Stimulated activated CD4-positive, alpha-beta T cell treated with anti-CD3 and anti-CD28 coated beads, Interleukin-4, amount 100 ng/mL, for 24 hours (primary cell): ENCODE measurements around the gene LRRFIP1.

Source experiments
- DNase-seq: peaks from one replicate; pipeline ENCODE4 v3.0.0-alpha.2; 2020

The LRRFIP1 gene

GRCh38 chr2:237798236-237799059, 171.1 kb downstream of the LRRFIP1 start, which contains the start of gene RBM44:
Gene RBM44, plus strand, starts transcription at chr2:237798779. Its CDS starts 14,831 bp downstream, at chr2:237813610.
- DNase-seq, result no peak

DNA sequence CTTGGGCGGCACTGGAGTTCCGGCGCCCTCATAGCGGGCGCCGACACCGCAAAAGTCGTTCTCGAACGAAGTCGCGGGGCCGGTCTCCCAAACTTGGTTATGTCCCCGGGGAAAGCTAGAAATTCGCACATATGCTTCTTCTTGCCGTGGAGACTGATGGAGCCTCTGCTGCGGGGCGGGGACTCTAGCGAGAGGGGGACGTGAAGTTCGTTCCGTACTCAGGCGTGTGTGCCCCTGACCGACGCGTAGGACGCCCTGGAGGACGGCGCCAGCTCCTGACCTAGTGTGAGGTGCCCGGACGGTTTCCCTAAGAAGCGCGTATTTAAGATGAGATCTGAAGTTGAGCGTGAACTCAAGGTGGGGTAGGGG, 171.7 kb downstream of the LRRFIP1 start:
- no peak for DNase-seq

DNA sequence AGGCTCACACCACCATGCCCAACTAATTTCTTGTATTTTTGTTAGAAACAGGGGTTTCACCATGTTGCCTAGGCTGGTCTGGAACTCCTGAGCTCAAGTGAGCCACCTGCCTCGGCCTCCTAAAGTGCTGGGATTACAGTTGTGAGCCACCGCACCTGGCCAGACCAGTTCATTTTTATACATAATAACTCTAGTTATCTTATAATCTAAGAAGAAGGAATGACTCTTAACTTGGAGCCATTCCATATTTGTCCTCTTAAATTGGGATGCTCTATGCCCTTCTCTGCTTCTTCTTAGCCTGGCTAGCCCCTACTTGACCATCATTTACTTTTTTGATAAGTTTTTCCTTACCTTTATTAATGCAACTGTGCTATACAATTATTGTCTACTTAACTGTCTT, 174.1 kb downstream of the LRRFIP1 start:
- no peak for DNase-seq

DNA sequence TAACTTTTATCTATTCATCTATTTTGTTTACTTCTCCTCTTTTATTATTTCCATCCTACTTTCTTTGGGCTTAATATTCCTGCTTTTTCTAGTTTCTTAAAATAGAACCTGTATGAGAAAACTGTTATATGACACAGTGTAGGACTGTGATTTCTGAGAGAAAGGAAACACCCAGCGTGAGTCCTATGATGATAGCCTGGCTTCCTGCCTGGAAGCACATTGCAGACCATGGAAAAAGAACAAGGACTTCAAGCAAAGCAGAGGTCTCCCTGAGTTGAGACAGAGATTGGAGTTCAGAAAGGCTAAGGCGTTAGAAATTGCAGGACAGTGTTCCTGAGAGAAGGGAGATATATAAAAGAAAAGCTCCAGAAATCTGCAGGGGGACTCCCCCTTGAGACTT, 178.9 kb downstream of the LRRFIP1 start:
- no peak for DNase-seq

DNA sequence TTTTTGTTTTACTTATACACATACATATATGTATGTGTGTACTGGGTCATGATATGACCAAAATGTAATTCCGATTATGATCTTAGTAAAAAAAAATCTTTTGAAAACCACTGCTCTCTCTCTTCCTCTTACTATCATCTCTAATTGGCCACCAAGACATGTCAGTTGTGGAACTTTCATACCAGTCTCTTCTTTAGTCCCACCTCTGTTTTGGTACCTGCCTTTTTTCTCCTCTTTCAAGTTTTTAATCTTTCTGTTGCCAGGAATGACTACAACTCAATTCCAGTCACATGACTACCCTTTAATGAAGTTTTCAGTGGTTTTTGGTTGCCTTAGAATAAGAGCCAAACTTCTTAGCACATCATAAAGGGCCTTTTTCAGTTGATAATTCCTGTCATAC, 188.2 kb downstream of the LRRFIP1 start:
- no peak for DNase-seq

DNA sequence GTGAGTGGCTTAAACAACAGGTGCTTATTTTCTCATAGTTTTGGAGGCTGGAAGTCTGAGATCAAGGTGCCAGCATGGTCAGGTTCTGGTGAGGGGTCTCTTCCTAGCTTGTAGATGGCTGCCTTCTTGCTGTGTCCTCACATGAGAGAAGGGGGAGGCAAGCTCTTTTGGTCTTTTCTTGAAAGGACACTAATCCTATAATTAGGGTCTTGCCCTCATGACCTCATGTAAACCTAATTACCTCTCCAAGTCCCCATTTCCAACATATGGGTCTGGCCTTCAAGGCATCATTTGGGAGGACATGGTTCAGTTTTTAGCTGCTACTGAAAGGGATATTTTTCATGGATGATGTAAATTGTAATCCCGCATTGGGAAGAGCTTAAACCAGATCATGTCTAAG, 189.1 kb downstream of the LRRFIP1 start:
- DNase-seq, result no peak

GRCh38 chr2:237818066-237818473, 190.7 kb downstream of the LRRFIP1 start:
- DNase-seq, result no peak

DNA sequence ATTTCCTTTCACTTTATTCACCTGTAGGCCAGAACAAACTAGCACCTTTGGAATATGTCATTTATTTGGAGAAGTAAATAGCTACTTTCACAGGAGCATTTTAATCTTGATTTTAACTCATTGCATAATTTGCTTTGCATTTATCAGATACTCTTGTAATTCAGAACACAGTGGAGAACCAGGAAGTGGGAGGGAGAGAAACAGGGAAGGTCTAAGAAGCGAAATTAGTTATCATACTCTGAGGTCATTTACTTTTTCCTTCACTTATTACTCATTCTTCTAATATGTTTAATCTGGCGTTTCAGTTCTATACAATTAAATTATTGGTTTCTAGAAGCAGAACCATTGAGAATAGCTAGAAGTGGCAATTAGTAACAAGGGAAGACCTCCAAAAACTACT, 191.8 kb downstream of the LRRFIP1 start:
- DNase-seq, result no peak

DNA sequence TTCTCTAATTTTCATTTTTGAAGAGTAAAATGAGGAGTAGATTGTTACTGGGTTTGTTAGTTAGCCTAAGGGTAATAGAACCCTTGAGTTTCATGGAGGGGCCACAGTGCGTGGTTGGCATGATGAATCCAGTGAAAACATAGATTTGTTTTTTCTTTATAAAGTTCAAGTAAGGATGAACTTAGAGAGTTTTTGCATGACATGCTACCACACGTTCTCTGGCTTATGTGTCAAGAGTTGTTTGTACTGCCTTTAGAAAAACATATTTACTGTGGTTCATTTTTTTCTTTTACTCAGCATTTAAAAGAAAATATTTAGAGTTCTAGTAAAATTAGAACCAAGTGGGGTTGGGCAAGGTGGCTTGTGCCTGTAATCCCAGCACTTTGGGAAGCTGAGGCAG, 193.0 kb downstream of the LRRFIP1 start:
- no peak for DNase-seq

GRCh38 chr2:237823544-237823943, 196.2 kb downstream of the LRRFIP1 start:
- no peak for DNase-seq

- no peak for DNase-seq
Measured at GRCh38 chr2:237824085-237824484, 196.7 kb downstream of the LRRFIP1 start.

DNA sequence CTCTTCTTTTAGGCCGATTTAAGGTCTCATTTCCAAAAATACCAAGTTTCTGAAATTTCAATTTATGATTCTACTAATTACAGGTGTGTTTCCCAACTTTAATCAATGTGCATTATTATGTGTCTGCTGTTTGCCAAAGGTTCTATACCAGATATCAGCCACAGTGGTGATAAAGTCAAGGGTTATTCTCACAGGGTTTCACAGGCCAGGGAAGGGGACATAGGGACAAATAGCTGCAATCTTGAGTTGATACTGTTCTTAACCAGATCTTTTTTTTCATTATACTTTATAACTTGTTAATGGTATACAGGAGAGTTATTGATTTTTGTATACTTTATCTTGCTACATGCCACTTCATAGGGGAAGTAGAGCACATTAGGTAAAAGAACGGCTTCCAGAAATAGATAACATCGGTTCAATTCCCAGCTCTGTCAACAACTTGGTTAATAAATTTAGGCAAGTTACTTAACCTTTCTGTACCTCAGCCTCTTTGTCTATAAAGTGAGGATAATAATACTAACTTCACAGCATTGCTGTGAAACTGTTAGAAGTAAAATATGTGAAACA, 200.1 kb downstream of the LRRFIP1 start:
- DNase-seq, result no peak
